Endothelial cell of umbilical vein (primary cell): ENCODE results near the gene CMTM8. TPM values are rescaled to one million over a fixed set of nuclear protein-coding genes. Genes with fewer than 3 reads are reported as not detected.

Source experiments
- BruUV-seq: library from RNA; stranded (reverse); fragments of 400-500 nt; replicated peaks from 2 replicates; lab custom pipeline; 2021; lab: Mats Ljungman, UMichigan
- CTCF ChIA-PET: fragments of 300-600, 350-600 bp; sonication (Branson Sonifier 250); formaldehyde crosslinking; loops from one replicate; lab custom pipeline; 2021; ENCODE audit warnings: antibody characterized with exemption, inconsistent platforms; lab: Charles Lee
- POLR2A ChIA-PET: fragments of 300-600, 350-600 bp; sonication (Branson Sonifier 250); formaldehyde crosslinking; loops from one replicate; lab custom pipeline; 2021; ENCODE audit warnings: antibody characterized with exemption, inconsistent platforms; lab: Charles Lee
- DNase-seq: peaks from one replicate; pipeline ENCODE4 v3.0.0-alpha.2; 2011; ENCODE audit warnings: low read depth, low spot score
- FAIRE-seq: peaks from 2 replicates; lab custom pipeline; 2011; peaks lifted over from hg19 to GRCh38; lab: Jason Lieb, UNC
- H2AFZ ChIP-seq: 2 replicates; pipeline ENCODE4 v1.6.0; 2012; ENCODE audit warnings: low read depth, low read length, control low read depth, inconsistent platforms
- H3K27ac ChIP-seq: 2 replicates; pipeline ENCODE4 v1.5.1; 2011; ENCODE audit warnings: low read depth, mild to moderate bottlenecking, control low read depth, low read length, moderate library complexity; ENCODE audit not compliant: insufficient read depth
- H3K27me3 ChIP-seq, 2 experiments: 2 replicates each; pipeline versions ENCODE4 v1.6.0 to v1.6.1; 2011; ENCODE audit warnings: low read length in 2 of 2, mixed read lengths in 1 of 2; ENCODE audit not compliant: control insufficient read depth in 2 of 2, insufficient read depth in 2 of 2
- H3K36me3 ChIP-seq, 2 experiments: 2 replicates in 1 of 2; 3 replicates in 1 of 2; pipeline ENCODE4 v1.5.1; 2011; ENCODE audit warnings: low read length in 2 of 2, mild to moderate bottlenecking in 1 of 2, moderate library complexity in 1 of 2; ENCODE audit not compliant: control insufficient read depth in 2 of 2, insufficient read depth in 2 of 2; ENCODE audit errors: extremely low read depth in 1 of 2
- H3K4me1 ChIP-seq: 3 replicates; pipeline ENCODE4 v1.5.1; 2011; ENCODE audit warnings: mild to moderate bottlenecking, low read length; ENCODE audit not compliant: control insufficient read depth, insufficient read depth; ENCODE audit errors: extremely low read depth
- H3K4me2 ChIP-seq: 2 replicates; pipeline ENCODE4 v1.6.1; 2011; ENCODE audit warnings: low read length, control low read depth, mixed read lengths; ENCODE audit not compliant: insufficient read depth
- H3K4me3 ChIP-seq, 3 experiments: fragments of 200-600 bp in 1 of 3; sonication (generic), shearing (Covaris generic) in 1 of 3; replicated peaks in 1 of 3; 2 replicates each; pipeline ENCODE4 v1.5.1; 2011 to 2016; ENCODE audit warnings: control low read depth in 3 of 3, low read length in 3 of 3, mild to moderate bottlenecking in 2 of 3, inconsistent platforms in 1 of 3, low read depth in 1 of 3, moderate library complexity in 1 of 3; ENCODE audit not compliant: insufficient read depth in 1 of 3
- H3K79me2 ChIP-seq: 2 replicates; pipeline ENCODE4 v1.6.0; 2012; ENCODE audit warnings: low read length, inconsistent platforms; ENCODE audit not compliant: control insufficient read depth, insufficient read depth
- H3K9ac ChIP-seq: replicated peaks from 2 replicates; pipeline ENCODE3; 2011; ENCODE audit warnings: low read length, control low read depth; ENCODE audit not compliant: insufficient read depth; ENCODE audit errors: extremely low read depth
- H3K9me1 ChIP-seq: replicated peaks from 3 replicates; pipeline ENCODE4 v1.6.0; 2011; ENCODE audit warnings: mild to moderate bottlenecking, low read length; ENCODE audit not compliant: control insufficient read depth, insufficient read depth; ENCODE audit errors: extremely low read depth
- H3K9me3 ChIP-seq: replicated peaks from 2 replicates; pipeline ENCODE4 v1.5.1; 2012; ENCODE audit warnings: low read length, inconsistent platforms; ENCODE audit not compliant: control insufficient read depth, insufficient read depth
- H4K20me1 ChIP-seq: replicated peaks from 2 replicates; pipeline ENCODE3; 2011; ENCODE audit warnings: mild to moderate bottlenecking, low read length; ENCODE audit not compliant: control insufficient read depth, insufficient read depth; ENCODE audit errors: extremely low read depth
- CTCF ChIP-seq, 2 donors: IDR thresholded peaks; 1 replicate in 1 of 2; 2 replicates in 1 of 2; pipeline ENCODE4 v1.5.1; 2011; ENCODE audit warnings: low read length in 2 of 2, mild to moderate bottlenecking in 2 of 2, moderate library complexity in 2 of 2, control low read depth in 1 of 2, inconsistent platforms in 1 of 2, low read depth in 1 of 2; ENCODE audit not compliant: insufficient read depth in 1 of 2; ENCODE audit errors: extremely low read depth in 1 of 2
- EZH2 ChIP-seq: IDR thresholded peaks from 2 replicates; pipeline ENCODE4 v1.6.1; 2012; ENCODE audit warnings: borderline replicate concordance, low read depth, mild to moderate bottlenecking, moderate library complexity, low read length, inconsistent platforms; ENCODE audit not compliant: severe bottlenecking
- FOS ChIP-seq: IDR thresholded peaks from 2 replicates; pipeline ENCODE4 v1.6.1; 2011; ENCODE audit warnings: mild to moderate bottlenecking, low read length, moderate library complexity, borderline replicate concordance; ENCODE audit not compliant: insufficient read depth
- GATA2 ChIP-seq: IDR thresholded peaks from 2 replicates; pipeline ENCODE4 v1.7.0; 2011; ENCODE audit warnings: low read depth, mild to moderate bottlenecking, moderate library complexity, mixed read lengths, low read length; ENCODE audit not compliant: insufficient read length, insufficient read depth
- JUN ChIP-seq: IDR thresholded peaks from 2 replicates; pipeline ENCODE4 v1.6.1; 2011; ENCODE audit warnings: borderline replicate concordance, low read depth; ENCODE audit not compliant: insufficient read length, insufficient read depth
- MYC ChIP-seq: IDR thresholded peaks from one replicate; pipeline ENCODE4 v1.6.1; 2011; ENCODE audit warnings: mild to moderate bottlenecking, low read depth, low read length
- POLR2A ChIP-seq: IDR thresholded peaks from 2 replicates; pipeline ENCODE4 v1.6.1; 2012; ENCODE audit warnings: low read depth, mild to moderate bottlenecking, control low read depth, low read length
- dilution Hi-C: fragments of 300-500 bp; cut with MboI; formaldehyde crosslinking; loops from one replicate; pipeline ENCODE4 v1.15.0; 2019; ENCODE audit warnings: low sequenced_read_pairs; ENCODE audit not compliant: extremely low pct_ligation_motif_present
- intact Hi-C: fragments of 100-400 bp; cut with micrococcal nuclease; formaldehyde crosslinking; loops from one replicate; pipeline ENCODE4 v1.10.0; 2022
- polyA plus RNA-seq, 4 experiments: library from polyadenylated mRNA; depleted of rRNA in 3 of 4; stranded (reverse) in 3 of 4; unstranded in 1 of 4; fragments of >200 nt; gene quantifications; 2 replicates each; pipeline versions ENCODE4 v1.2.1 to v1.2.3, GENCODE V29; 2011 to 2012; ENCODE audit warnings: missing spikeins in 1 of 4
- total RNA-seq: library from RNA; stranded (reverse); gene quantifications from 2 replicates; pipeline ENCODE4 v1.2.3, GENCODE V29; 2021
- TF ChIP-seq, protein P1 (sequence below): IDR thresholded peaks from 2 replicates; pipeline ENCODE4 v1.6.1; 2011; ENCODE audit not compliant: insufficient read depth, insufficient read length

CMTM8 gene
- total and polyA plus RNA-seq, 2 donors (not counting 3 experiments of a cell fraction or from before 2014, with no cell fraction given), result 7.3 to 11.9 TPM

- Histone ChIP-seq H3K36me3 (no peaks in the 10 kb centered on the region), H3K79me2 (no peaks in the 10 kb centered on the region), H3K9me3 (no peaks in the 10 kb centered on the region), H3K4me2 (no peak overlapping the region), H4K20me1 (no peaks in the 10 kb centered on the region), H3K27ac (no peak overlapping the region), H3K27me3 (no peaks in the 10 kb centered on the region), H2AFZ (no peak overlapping the region), H3K9ac (no peak overlapping the region), H3K9me1 (no peaks in the 10 kb centered on the region), H3K4me3 (no peak overlapping the region), H3K4me1 (no peaks in the 10 kb centered on the region)
- DNase-seq (no peak), FAIRE-seq (no peak)
- no peak for TF ChIP-seq JUN
- TF ChIP-seq POLR2A, result no peak
- TF ChIP-seq MYC, result no peak
- no peak for TF ChIP-seq GATA2
- TF ChIP-seq FOS, result no peak
- TF ChIP-seq, protein P1, sequence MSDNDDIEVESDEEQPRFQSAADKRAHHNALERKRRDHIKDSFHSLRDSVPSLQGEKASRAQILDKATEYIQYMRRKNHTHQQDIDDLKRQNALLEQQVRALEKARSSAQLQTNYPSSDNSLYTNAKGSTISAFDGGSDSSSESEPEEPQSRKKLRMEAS, result no peak
- no peak for TF ChIP-seq CTCF (IDR thresholded peaks at IDR 0.05; ENCODE audit: extremely low read depth in 1 of 2, insufficient read depth in 1 of 2, low read depth in 1 of 2, low read length in 2 of 2)
- no peak for TF ChIP-seq EZH2
- CTCF ChIA-PET, result interaction anchor here (0.6 to 1.8 kb wide), 3 partner anchors 16 to 1469 kb away, joined by 3 to 6 read pairs (median 4); no protein-coding TSS in a partner anchor
- POLR2A ChIA-PET, result interaction anchor here (0.7 kb wide), 1 partner anchor 635 kb away, joined by 4 read pairs; no protein-coding TSS in a partner anchor
- dilution Hi-C loops (no loop called here), intact Hi-C loops (no loop called here)
- BruUV-seq, result no TSS peak
These were observed 109.1 kb downstream of the CMTM8 start for GRCh38 chr3:32347343-32348125.
